Measurements from ENCODE around the gene IGF2BP2.

GRCh38 chr3:185661772-185662171 is 163.1 kb downstream of the IGF2BP2 start:
- TF ChIP-seq MYBL2 (CRISPR knock-in tag; IDR thresholded peaks at IDR 0.05): no peak
- no peak for TF ChIP-seq ZNF317 (CRISPR knock-in tag; IDR thresholded peaks at IDR 0.05; ENCODE audit: borderline replicate concordance, low read depth)
- TF ChIP-seq CTCF (IDR thresholded peaks at IDR 0.05): no peak
- no peak for TF ChIP-seq HMGA2 (CRISPR knock-in tag; IDR thresholded peaks at IDR 0.05)
- no peak for TF ChIP-seq ZNF396 (CRISPR knock-in tag; IDR thresholded peaks at IDR 0.05; ENCODE audit: borderline replicate concordance)
- no peak for TF ChIP-seq PRDM15 (CRISPR knock-in tag; IDR thresholded peaks at IDR 0.05)
- no peak for TF ChIP-seq GABPB1 (CRISPR knock-in tag; IDR thresholded peaks at IDR 0.05)
- TF ChIP-seq USF1 (CRISPR knock-in tag; IDR thresholded peaks at IDR 0.05): no peak
- TF ChIP-seq ZNF138 (CRISPR knock-in tag; conservative IDR thresholded peaks at IDR 0.05): no peak
- no peak for TF ChIP-seq TEAD1 (CRISPR knock-in tag; IDR thresholded peaks at IDR 0.05)
- no peak for TF ChIP-seq MAX (CRISPR knock-in tag; IDR thresholded peaks at IDR 0.05)
- no peak for TF ChIP-seq STAT6 (CRISPR knock-in tag; conservative IDR thresholded peaks at IDR 0.05; ENCODE audit: low read depth)

Data from WTC11 (cell line).